Prostate gland (tissue), 2 donors: ENCODE data around the gene PCSK6.

Source experiments
- POLR2A ChIP-seq: fragments of 450-650 bp; IDR thresholded peaks from one replicate; pipeline ENCODE4 v1.6.1; 2016; ENCODE audit warnings: antibody characterized with exemption, mild to moderate bottlenecking
- POLR2AphosphoS5 ChIP-seq: sonication (generic); formaldehyde crosslinking; IDR thresholded peaks from one replicate; pipeline ENCODE4 v1.6.1; 2017; ENCODE audit warnings: antibody characterized with exemption
- TF ChIP-seq, protein P1 (sequence below), 4 experiments: fragments of 200-600 bp in 2 of 4; fragments of 450-650 bp in 2 of 4; sonication (generic) in 2 of 4; IDR thresholded peaks; 1 replicate in 3 of 4; 2 replicates in 1 of 4; pipeline ENCODE4 v1.5.1; 2016 to 2019; ENCODE audit warnings: antibody characterized with exemption in 4 of 4, mild to moderate bottlenecking in 2 of 4, moderate library complexity in 2 of 4

DNA sequence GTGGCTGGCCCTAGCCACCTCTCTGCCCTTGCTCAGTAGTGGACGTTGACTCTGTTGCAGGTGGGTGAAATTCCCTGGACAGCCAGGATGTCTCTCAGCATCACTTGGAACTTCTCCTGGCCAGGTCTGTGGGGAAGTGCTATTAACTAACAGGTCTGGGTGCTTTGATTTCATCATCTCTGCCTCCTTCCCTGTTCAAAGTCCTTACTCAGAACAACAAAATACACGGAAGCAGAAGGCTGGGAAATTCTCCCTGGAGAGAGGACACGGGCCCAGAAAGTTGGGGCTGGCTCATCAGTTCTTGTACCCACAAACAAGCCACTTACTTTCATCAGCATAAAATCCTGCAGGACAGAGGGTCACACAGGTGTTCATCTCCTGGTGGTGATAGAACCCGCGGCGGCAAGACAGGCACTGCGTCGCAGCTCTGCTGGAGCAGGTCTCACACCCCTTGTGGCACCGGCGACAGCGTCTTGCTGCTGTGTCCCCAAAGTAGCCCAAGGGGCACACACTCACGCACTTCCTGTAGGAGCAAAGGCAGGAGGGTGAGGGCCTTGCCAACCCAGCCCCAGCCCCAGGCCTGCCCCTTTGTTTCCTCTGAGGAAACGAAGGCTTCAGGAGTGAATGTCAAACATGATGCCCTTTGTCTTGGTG lies 164.9 kb downstream of the PCSK6 start:
- TF ChIP-seq, protein P1, sequence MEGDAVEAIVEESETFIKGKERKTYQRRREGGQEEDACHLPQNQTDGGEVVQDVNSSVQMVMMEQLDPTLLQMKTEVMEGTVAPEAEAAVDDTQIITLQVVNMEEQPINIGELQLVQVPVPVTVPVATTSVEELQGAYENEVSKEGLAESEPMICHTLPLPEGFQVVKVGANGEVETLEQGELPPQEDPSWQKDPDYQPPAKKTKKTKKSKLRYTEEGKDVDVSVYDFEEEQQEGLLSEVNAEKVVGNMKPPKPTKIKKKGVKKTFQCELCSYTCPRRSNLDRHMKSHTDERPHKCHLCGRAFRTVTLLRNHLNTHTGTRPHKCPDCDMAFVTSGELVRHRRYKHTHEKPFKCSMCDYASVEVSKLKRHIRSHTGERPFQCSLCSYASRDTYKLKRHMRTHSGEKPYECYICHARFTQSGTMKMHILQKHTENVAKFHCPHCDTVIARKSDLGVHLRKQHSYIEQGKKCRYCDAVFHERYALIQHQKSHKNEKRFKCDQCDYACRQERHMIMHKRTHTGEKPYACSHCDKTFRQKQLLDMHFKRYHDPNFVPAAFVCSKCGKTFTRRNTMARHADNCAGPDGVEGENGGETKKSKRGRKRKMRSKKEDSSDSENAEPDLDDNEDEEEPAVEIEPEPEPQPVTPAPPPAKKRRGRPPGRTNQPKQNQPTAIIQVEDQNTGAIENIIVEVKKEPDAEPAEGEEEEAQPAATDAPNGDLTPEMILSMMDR (IDR thresholded peaks at IDR 0.05), result no peak
- TF ChIP-seq POLR2A, result no peak
- no peak for TF ChIP-seq POLR2AphosphoS5
